ENCODE data around the gene COMMD1. TPM values are rescaled to one million over a fixed set of nuclear protein-coding genes. Genes with fewer than 3 reads are reported as not detected.
A peak's percentile ranks its signal among the peaks of the same experiment; 100 is the strongest.
"Not testable (repeated sequence)": the region's sequence is repeated elsewhere in the genome, so short reads cannot be mapped to it uniquely, and the experiment has no call there.

The COMMD1 gene
- total and polyA plus RNA-seq, 4 donors: 43.1 to 73.0 (median 57.2) TPM

- no peaks in the 10 kb centered on the region for H3K36me3 ChIP-seq (ENCODE audit: control insufficient read depth, insufficient read depth, low read length)
- WGBS (ENCODE audit: insufficient coverage): 100% methylated on average over 1 of the region's 4 CpGs
- H3K4me3 ChIP-seq (ENCODE audit: low read depth, low read length): no peak overlapping the region
- DNase-seq (ENCODE audit: low read depth in 4 of 6, low spot score in 6 of 6): no peak
- H3K27ac ChIP-seq (ENCODE audit: low read depth, low read length): no peak overlapping the region
- H3K4me1 ChIP-seq (ENCODE audit: control insufficient read depth, insufficient read depth, low read length): no peaks in the 10 kb centered on the region
- H3K27me3 ChIP-seq (ENCODE audit: control insufficient read depth, insufficient read depth, low read length): no peaks in the 10 kb centered on the region
- H3K9me3 ChIP-seq (ENCODE audit: control insufficient read depth, insufficient read depth, low read length): no peaks in the 10 kb centered on the region
Measured at GRCh38 chr2:62110415-62111025, 205.0 kb downstream of the COMMD1 start.

- H3K36me3 ChIP-seq (ENCODE audit: control insufficient read depth, insufficient read depth, low read length): no peaks in the 10 kb centered on the region
- no peak overlapping the region for H3K4me3 ChIP-seq (ENCODE audit: low read depth, low read length)
- WGBS (ENCODE audit: insufficient coverage): 38% methylated on average over 1 of the region's 2 CpGs
- no peaks in the 10 kb centered on the region for H3K9me3 ChIP-seq (ENCODE audit: control insufficient read depth, insufficient read depth, low read length)
- no peaks in the 10 kb centered on the region for H3K4me1 ChIP-seq (ENCODE audit: control insufficient read depth, insufficient read depth, low read length)
- DNase-seq (ENCODE audit: low read depth in 4 of 6, low spot score in 6 of 6): peak in 5 of 6 donors; percentile 5 to 55 (median 24)
- no peak overlapping the region for H3K27ac ChIP-seq (ENCODE audit: low read depth, low read length)
- no peaks in the 10 kb centered on the region for H3K27me3 ChIP-seq (ENCODE audit: control insufficient read depth, insufficient read depth, low read length)
Measured at GRCh38 chr2:62112179-62112578, 206.7 kb downstream of the COMMD1 start.

- Histone ChIP-seq H3K27me3 (ENCODE audit: control insufficient read depth, insufficient read depth, low read length) (no peaks in the 10 kb centered on the region), H3K9me3 (ENCODE audit: control insufficient read depth, insufficient read depth, low read length) (no peaks in the 10 kb centered on the region), H3K4me3 (ENCODE audit: low read depth, low read length) (no peak overlapping the region), H3K4me1 (ENCODE audit: control insufficient read depth, insufficient read depth, low read length) (no peaks in the 10 kb centered on the region), H3K36me3 (ENCODE audit: control insufficient read depth, insufficient read depth, low read length) (no peaks in the 10 kb centered on the region), H3K27ac (ENCODE audit: low read depth, low read length) (no peak overlapping the region)
- peak in 1 of 6 donors; percentile 18 for DNase-seq (ENCODE audit: low read depth in 4 of 6, low spot score in 6 of 6)
- 64% methylated on average over 5 of the region's 5 CpGs for WGBS (ENCODE audit: insufficient coverage)
Measured at GRCh38 chr2:62114564-62114963, 209.1 kb downstream of the COMMD1 start.

- Histone ChIP-seq H3K36me3 (ENCODE audit: control insufficient read depth, insufficient read depth, low read length) (no peaks in the 10 kb centered on the region), H3K27ac (ENCODE audit: low read depth, low read length) (no peak overlapping the region), H3K4me1 (ENCODE audit: control insufficient read depth, insufficient read depth, low read length) (no peaks in the 10 kb centered on the region), H3K4me3 (ENCODE audit: low read depth, low read length) (no peak overlapping the region), H3K27me3 (ENCODE audit: control insufficient read depth, insufficient read depth, low read length) (no peaks in the 10 kb centered on the region), H3K9me3 (ENCODE audit: control insufficient read depth, insufficient read depth, low read length) (no peaks in the 10 kb centered on the region)
- no CpG with 5 or more reads among the region's 3 CpGs for WGBS (ENCODE audit: insufficient coverage)
- no peak for DNase-seq (ENCODE audit: low read depth in 4 of 6, low spot score in 6 of 6)
Measured at GRCh38 chr2:62116983-62117382, 211.5 kb downstream of the COMMD1 start.

- Histone ChIP-seq H3K4me1 (ENCODE audit: control insufficient read depth, insufficient read depth, low read length) (no peaks in the 10 kb centered on the region), H3K4me3 (ENCODE audit: low read depth, low read length) (no peak overlapping the region), H3K27ac (ENCODE audit: low read depth, low read length) (no peak overlapping the region), H3K27me3 (ENCODE audit: control insufficient read depth, insufficient read depth, low read length) (no peaks in the 10 kb centered on the region), H3K9me3 (ENCODE audit: control insufficient read depth, insufficient read depth, low read length) (no peaks in the 10 kb centered on the region), H3K36me3 (ENCODE audit: control insufficient read depth, insufficient read depth, low read length) (no peaks in the 10 kb centered on the region)
- DNase-seq (ENCODE audit: low read depth in 4 of 6, low spot score in 6 of 6): no peak
Measured at GRCh38 chr2:62118160-62118559, 212.7 kb downstream of the COMMD1 start.

- no peak overlapping the region for H3K27ac ChIP-seq (ENCODE audit: low read depth, low read length)
- no peaks in the 10 kb centered on the region for H3K36me3 ChIP-seq (ENCODE audit: control insufficient read depth, insufficient read depth, low read length)
- H3K9me3 ChIP-seq (ENCODE audit: control insufficient read depth, insufficient read depth, low read length): no peaks in the 10 kb centered on the region
- H3K27me3 ChIP-seq (ENCODE audit: control insufficient read depth, insufficient read depth, low read length): no peaks in the 10 kb centered on the region
- DNase-seq (ENCODE audit: low read depth in 4 of 6, low spot score in 6 of 6): no peak
- no peak overlapping the region for H3K4me3 ChIP-seq (ENCODE audit: low read depth, low read length)
- no peaks in the 10 kb centered on the region for H3K4me1 ChIP-seq (ENCODE audit: control insufficient read depth, insufficient read depth, low read length)
Measured at GRCh38 chr2:62119311-62119974, 214.0 kb downstream of the COMMD1 start.

- not testable (repeated sequence) for DNase-seq (ENCODE audit: low read depth in 4 of 6, low spot score in 6 of 6); H3K4me1 ChIP-seq (ENCODE audit: control insufficient read depth, insufficient read depth, low read length); H3K9me3 ChIP-seq (ENCODE audit: control insufficient read depth, insufficient read depth, low read length); H3K27ac ChIP-seq (ENCODE audit: low read depth, low read length); H3K36me3 ChIP-seq (ENCODE audit: control insufficient read depth, insufficient read depth, low read length); H3K27me3 ChIP-seq (ENCODE audit: control insufficient read depth, insufficient read depth, low read length); H3K4me3 ChIP-seq (ENCODE audit: low read depth, low read length)
- no CpG with 5 or more reads among the region's 2 CpGs for WGBS (ENCODE audit: insufficient coverage)
Measured at GRCh38 chr2:62126239-62126638, 220.8 kb downstream of the COMMD1 start.

GRCh38 chr2:62133320-62133823 is 227.9 kb downstream of the COMMD1 start:
- no CpG with 5 or more reads among the region's 2 CpGs for WGBS (ENCODE audit: insufficient coverage)
- H3K36me3 ChIP-seq (ENCODE audit: control insufficient read depth, insufficient read depth, low read length): no peaks in the 10 kb centered on the region
- H3K4me1 ChIP-seq (ENCODE audit: control insufficient read depth, insufficient read depth, low read length): no peaks in the 10 kb centered on the region

GRCh38 chr2:62136956-62137830 is 231.7 kb downstream of the COMMD1 start:
- Histone ChIP-seq H3K27ac (ENCODE audit: low read depth, low read length) (no peak overlapping the region), H3K9me3 (ENCODE audit: control insufficient read depth, insufficient read depth, low read length) (no peaks in the 10 kb centered on the region), H3K27me3 (ENCODE audit: control insufficient read depth, insufficient read depth, low read length) (no peaks in the 10 kb centered on the region), H3K36me3 (ENCODE audit: control insufficient read depth, insufficient read depth, low read length) (no peaks in the 10 kb centered on the region), H3K4me3 (ENCODE audit: low read depth, low read length) (no peak overlapping the region), H3K4me1 (ENCODE audit: control insufficient read depth, insufficient read depth, low read length) (no peaks in the 10 kb centered on the region)
- peak in 1 of 6 donors; percentile 56 for DNase-seq (ENCODE audit: low read depth in 4 of 6, low spot score in 6 of 6)
- no CpG with 5 or more reads among the region's 3 CpGs for WGBS (ENCODE audit: insufficient coverage)

More at GRCh38 chr2:62133320-62133823, 227.9 kb downstream of the COMMD1 start:
- DNase-seq (ENCODE audit: low read depth in 4 of 6, low spot score in 6 of 6): no peak
- Histone ChIP-seq H3K27me3 (ENCODE audit: control insufficient read depth, insufficient read depth, low read length) (no peaks in the 10 kb centered on the region), H3K27ac (ENCODE audit: low read depth, low read length) (no peak overlapping the region), H3K4me3 (ENCODE audit: low read depth, low read length) (no peak overlapping the region), H3K9me3 (ENCODE audit: control insufficient read depth, insufficient read depth, low read length) (no peaks in the 10 kb centered on the region)

Measured in spinal cord (tissue), 10 donors.